ENCODE measurements around the gene SULT6B1. TPM values are rescaled to one million over a fixed set of nuclear protein-coding genes. Genes with fewer than 3 reads are reported as not detected.
A peak's percentile ranks its signal among the peaks of the same experiment; 100 is the strongest.
"Not testable (repeated sequence)": the region's sequence is repeated elsewhere in the genome, so short reads cannot be mapped to it uniquely, and the experiment has no call there.

The SULT6B1 gene
- total and polyA plus RNA-seq, 2 experiments from 2014 or later = not detected

- no peak for TF ChIP-seq CTCF (IDR thresholded peaks at IDR 0.05; ENCODE audit: low read depth, low read length)
- Histone ChIP-seq H3K27me3 (no peaks in the 10 kb centered on the region), H3K36me3 (peaks cover 40% of the 10 kb centered on the region), H3K9me3 (ENCODE audit: low read depth) (no peaks in the 10 kb centered on the region), H3K27ac (no peak overlapping the region), H3K4me1 (ENCODE audit: low read depth) (no peaks in the 10 kb centered on the region), H3K4me3 (no peak overlapping the region)
- no peak for DNase-seq (ENCODE audit: low read depth in 1 of 2, low spot score in 1 of 2)
Measured at GRCh38 chr2:37201766-37202165, 13.3 kb upstream of the SULT6B1 start.

DNA sequence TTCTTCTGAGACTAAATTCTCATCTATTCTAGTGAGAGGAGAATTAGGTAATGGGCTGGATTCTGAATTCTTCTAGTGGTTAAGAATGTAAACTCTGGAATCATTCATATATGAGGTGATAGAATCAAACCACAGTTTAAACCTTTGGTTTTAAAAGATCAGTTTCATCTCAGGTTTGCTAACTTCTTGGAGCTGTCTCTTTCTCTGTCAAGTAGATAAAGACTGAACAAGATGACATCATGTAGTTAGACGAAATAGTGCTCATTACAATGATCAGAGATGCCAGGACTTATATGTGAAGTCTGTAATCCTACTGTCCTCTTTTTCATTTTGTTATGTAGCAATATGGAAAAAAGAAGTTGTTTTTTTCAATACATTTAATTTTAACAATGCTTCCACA is 12.7 kb upstream of the SULT6B1 start:
- Histone ChIP-seq H3K4me3 (no peak overlapping the region), H3K27ac (no peak overlapping the region), H3K27me3 (no peaks in the 10 kb centered on the region), H3K36me3 (peaks cover 39% of the 10 kb centered on the region), H3K9me3 (ENCODE audit: low read depth) (no peaks in the 10 kb centered on the region), H3K4me1 (ENCODE audit: low read depth) (no peaks in the 10 kb centered on the region)
- no peak for DNase-seq (ENCODE audit: low read depth in 1 of 2, low spot score in 1 of 2)
- TF ChIP-seq CTCF (IDR thresholded peaks at IDR 0.05; ENCODE audit: low read depth, low read length) = no peak

GRCh38 chr2:37198681-37199065 is 10.2 kb upstream of the SULT6B1 start:
- peaks cover 24% of the 10 kb centered on the region for H3K36me3 ChIP-seq
- H3K27ac ChIP-seq = no peak overlapping the region
- no peaks in the 10 kb centered on the region for H3K4me1 ChIP-seq (ENCODE audit: low read depth)
- DNase-seq (ENCODE audit: low read depth in 1 of 2, low spot score in 1 of 2) = no peak
- H3K4me3 ChIP-seq = no peak overlapping the region
- no peaks in the 10 kb centered on the region for H3K27me3 ChIP-seq
- no peaks in the 10 kb centered on the region for H3K9me3 ChIP-seq (ENCODE audit: low read depth)
- no peak for TF ChIP-seq CTCF (IDR thresholded peaks at IDR 0.05; ENCODE audit: low read depth, low read length)

GRCh38 chr2:37196320-37197195 is 8.1 kb upstream of the SULT6B1 start, which contains the start of gene CEBPZOS:
Gene CEBPZOS, plus strand, starts transcription at chr2:37196496. Its CDS starts 3,209 bp downstream, at chr2:37199705.
- peak within 1 kb of the TSS; percentile 41 for H3K4me3 ChIP-seq
- TF ChIP-seq CTCF (IDR thresholded peaks at IDR 0.05; ENCODE audit: low read depth, low read length) = no peak
- H3K4me1 ChIP-seq (ENCODE audit: low read depth) = no peaks in the 10 kb centered on the region
- no peaks in the 10 kb centered on the region for H3K27me3 ChIP-seq
- DNase-seq (ENCODE audit: low read depth in 1 of 2, low spot score in 1 of 2) = peak; percentile 74 to 82
- H3K36me3 ChIP-seq = peaks cover 9% of the 10 kb centered on the region
- H3K9me3 ChIP-seq (ENCODE audit: low read depth) = no peaks in the 10 kb centered on the region
- H3K27ac ChIP-seq = peak within 1 kb of the TSS; percentile 71

DNA sequence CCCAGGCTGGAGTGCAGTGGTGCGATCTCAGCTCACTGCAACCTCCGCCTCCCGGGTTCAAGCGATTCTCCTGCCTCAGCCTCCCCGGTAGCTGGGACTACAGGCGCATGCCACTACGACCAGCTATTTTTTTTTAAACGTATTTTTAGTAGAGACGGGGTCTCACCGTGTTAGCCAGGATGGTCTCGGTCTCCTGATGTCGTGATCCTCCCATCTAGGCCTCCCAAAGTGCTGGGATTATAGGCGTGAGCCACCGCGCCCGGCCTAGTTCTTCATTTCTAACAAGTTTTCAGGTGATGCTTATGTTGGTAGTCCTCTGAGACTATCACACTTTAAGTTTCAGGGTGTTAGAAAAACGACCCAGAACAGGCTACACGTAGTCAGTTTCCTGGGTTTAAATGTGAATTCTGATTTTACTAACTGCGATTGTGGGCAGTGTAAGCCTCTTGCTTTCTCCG is 7.4 kb upstream of the SULT6B1 start:
- not testable (repeated sequence) for H3K4me1 ChIP-seq (ENCODE audit: low read depth); H3K9me3 ChIP-seq (ENCODE audit: low read depth); H3K27me3 ChIP-seq; H3K36me3 ChIP-seq; DNase-seq (ENCODE audit: low read depth in 1 of 2, low spot score in 1 of 2); H3K27ac ChIP-seq
- H3K4me3 ChIP-seq = peak overlapping the region; percentile 41

DNA sequence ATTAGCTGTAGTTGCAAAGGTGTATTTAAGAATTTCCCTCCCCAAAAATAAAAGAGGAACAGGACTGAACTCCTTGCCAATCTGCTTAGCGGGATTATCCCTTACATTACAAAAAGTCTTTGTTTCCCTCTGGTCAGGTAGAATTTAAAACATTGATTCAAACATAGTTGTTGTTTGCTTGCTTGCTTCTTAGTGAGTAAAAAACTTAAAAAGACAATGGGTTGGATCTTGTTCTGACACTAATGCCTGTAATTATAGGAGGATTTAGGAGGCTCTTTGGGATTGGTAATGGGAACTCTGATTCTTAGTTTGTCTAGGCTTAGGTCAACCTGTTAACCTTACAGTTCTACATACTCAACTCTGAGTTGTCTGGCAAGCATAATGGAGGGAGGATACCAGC is 4.1 kb upstream of the SULT6B1 start:
- Histone ChIP-seq H3K27ac (no peak overlapping the region), H3K4me1 (ENCODE audit: low read depth) (no peaks in the 10 kb centered on the region), H3K27me3 (no peaks in the 10 kb centered on the region), H3K4me3 (no peak overlapping the region), H3K36me3 (no peaks in the 10 kb centered on the region), H3K9me3 (ENCODE audit: low read depth) (no peaks in the 10 kb centered on the region)
- no peak for DNase-seq (ENCODE audit: low read depth in 1 of 2, low spot score in 1 of 2)
- no peak for TF ChIP-seq CTCF (IDR thresholded peaks at IDR 0.05; ENCODE audit: low read depth, low read length)

Measured in cardiac muscle cell (in vitro differentiated cells and primary cell).